ENCODE results near the gene FAM107B. TPM values are rescaled to one million over a fixed set of nuclear protein-coding genes. Genes with fewer than 3 reads are reported as not detected.

Gene FAM107B
- total and polyA plus RNA-seq, 2 of the 13 experiments (the other 11 are each of a cell fraction or from before 2014, with no cell fraction given) = 15.7 to 24.8 TPM

- 0 out of 2 replicates have a peak, but pooled peaks have one; percentile 11 for TF ChIP-seq HOMEZ (CRISPR knock-in tag; IDR thresholded peaks at IDR 0.05; ENCODE audit: low read depth)
- TF ChIP-seq E2F2 (CRISPR knock-in tag; IDR thresholded peaks at IDR 0.05; ENCODE audit: borderline replicate concordance) = no peak
- peak; percentile 37; the same call in 1 of the 2 replicates for TF ChIP-seq FOXA3 (CRISPR knock-in tag; IDR thresholded peaks at IDR 0.05)
- peak; percentile 56 for TF ChIP-seq CEBPG (CRISPR knock-in tag; IDR thresholded peaks at IDR 0.05)
- TF ChIP-seq ELF3 (CRISPR knock-in tag; IDR thresholded peaks at IDR 0.05) = 0 out of 2 replicates have a peak, but pooled peaks have one; percentile 29
- TF ChIP-seq ZGPAT (CRISPR knock-in tag; IDR thresholded peaks at IDR 0.05) = 0 out of 2 replicates have a peak, but pooled peaks have one; percentile 18
- TF ChIP-seq SOX6 (IDR thresholded peaks at IDR 0.05) = no peak
- peak; percentile 71; the same call in 1 of the 2 replicates for TF ChIP-seq SOX6 (CRISPR knock-in tag; IDR thresholded peaks at IDR 0.05)
- TF ChIP-seq KLF16 (CRISPR knock-in tag; IDR thresholded peaks at IDR 0.05) = no peak
- TF ChIP-seq HNF1A (IDR thresholded peaks at IDR 0.05; ENCODE audit: low read depth) = peak; percentile 54; the same call in 1 of the 2 replicates
- peak; percentile 32; the same call in 1 of the 2 replicates for TF ChIP-seq HNF1A (CRISPR knock-in tag; IDR thresholded peaks at IDR 0.05; ENCODE audit: borderline replicate concordance)
- no peak for TF ChIP-seq ZNF275 (CRISPR knock-in tag; IDR thresholded peaks at IDR 0.05; ENCODE audit: borderline replicate concordance)
- no peak for TF ChIP-seq ZNF563 (CRISPR knock-in tag; IDR thresholded peaks at IDR 0.05)
- TF ChIP-seq FOXP4 (CRISPR knock-in tag; IDR thresholded peaks at IDR 0.05) = 0 out of 2 replicates have a peak, but pooled peaks have one; percentile 55
- no peak for TF ChIP-seq NR2C2 (CRISPR knock-in tag; IDR thresholded peaks at IDR 0.05; ENCODE audit: borderline replicate concordance)
- peak; percentile 48; the same call in 1 of the 2 replicates for TF ChIP-seq GATAD2A (CRISPR knock-in tag; IDR thresholded peaks at IDR 0.05)
- no peak for TF ChIP-seq ZNF331 (CRISPR knock-in tag; IDR thresholded peaks at IDR 0.05)
These were observed 196.4 kb downstream of the FAM107B start (continued) for GRCh38 chr10:14578060-14578952.
